Gastrocnemius medialis (tissue), 4 donors: ENCODE data around the gene ZNF473. TPM values are rescaled to one million over a fixed set of nuclear protein-coding genes. Genes with fewer than 3 reads are reported as not detected.
"Not testable (repeated sequence)": the region's sequence is repeated elsewhere in the genome, so short reads cannot be mapped to it uniquely, and the experiment has no call there.

Experiments used
- ATAC-seq, 2 donors: fragments of 150-250 bp; one replicate each; pipeline ENCODE4 v1.9.1; 2016
- DNase-seq, 2 donors: peaks; one replicate each; pipeline ENCODE4 v3.0.0-alpha.2; 2019
- H3K27ac ChIP-seq, 4 donors: fragments of 200-600 bp; sonication (generic); 1 replicate in 1 of 4; 2 replicates in 3 of 4; pipeline ENCODE4 v1.5.1; 2016 to 2018; ENCODE audit warnings: mild to moderate bottlenecking in 2 of 4, moderate library complexity in 1 of 4
- H3K27me3 ChIP-seq, 3 donors: fragments of 200-600 bp; sonication (generic) in 2 of 3; 1 replicate in 1 of 3; 2 replicates in 2 of 3; pipeline versions ENCODE4 v1.5.1 to v1.6.0; 2016 to 2019; ENCODE audit warnings: mild to moderate bottlenecking in 1 of 3, moderate library complexity in 1 of 3
- H3K36me3 ChIP-seq, 2 donors: fragments of 200-600 bp; sonication (generic) in 1 of 2; one replicate each; pipeline ENCODE4 v1.5.1; 2017 to 2018
- H3K4me1 ChIP-seq, 2 donors: fragments of 200-600 bp; sonication (generic) in 1 of 2; one replicate each; pipeline ENCODE4 v1.5.1; 2016 to 2017; ENCODE audit warnings: mild to moderate bottlenecking in 2 of 2
- H3K4me3 ChIP-seq, 4 donors: fragments of 200-600 bp; sonication (generic) in 3 of 4; 1 replicate in 1 of 4; 2 replicates in 3 of 4; pipeline ENCODE4 v1.5.1; 2016 to 2019; ENCODE audit warnings: mild to moderate bottlenecking in 2 of 4
- H3K9me3 ChIP-seq, 3 donors: fragments of 200-600 bp; sonication (generic) in 2 of 3; 1 replicate in 1 of 3; 2 replicates in 2 of 3; pipeline ENCODE4 v1.5.1; 2016 to 2019
- CTCF ChIP-seq, 5 experiments: fragments of 450-650 bp in 3 of 5; fragments of 200-600 bp in 2 of 5; sonication (generic) in 2 of 5; IDR thresholded peaks in 4 of 5; conservative IDR thresholded peaks in 1 of 5; 1 replicate in 4 of 5; 2 replicates in 1 of 5; pipeline ENCODE4 v1.5.1; 2016 to 2019; ENCODE audit warnings: antibody characterized with exemption in 5 of 5, mild to moderate bottlenecking in 3 of 5, moderate library complexity in 3 of 5
- POLR2A ChIP-seq, 2 donors: fragments of 450-650 bp; IDR thresholded peaks; one replicate each; pipeline ENCODE4 v1.6.1; 2017; ENCODE audit warnings: antibody characterized with exemption in 2 of 2, mild to moderate bottlenecking in 2 of 2, moderate library complexity in 2 of 2
- in situ Hi-C, 4 donors: fragments of 200-750 bp; cut with MboI; loops; one replicate each; pipeline versions ENCODE4 v1.15.0 to v1.8.0; 2017; ENCODE audit warnings: low sequenced_read_pairs in 4 of 4
- intact Hi-C: fragments of 100-400 bp; cut with DNase I; formaldehyde crosslinking; loops from one replicate; pipeline ENCODE4 v1.15.1; 2023; ENCODE audit warnings: low total_unique reads
- total RNA-seq, 4 donors: library from RNA; depleted of rRNA; stranded (reverse); fragments of >200 nt; gene quantifications; one replicate each; pipeline versions ENCODE4 v1.1.0 to v1.2.3, GENCODE V29; 2016

ZNF473 gene
- total RNA-seq, 4 donors from 2014 or later, result 4.6 to 12.2 (median 10.1) TPM

DNA sequence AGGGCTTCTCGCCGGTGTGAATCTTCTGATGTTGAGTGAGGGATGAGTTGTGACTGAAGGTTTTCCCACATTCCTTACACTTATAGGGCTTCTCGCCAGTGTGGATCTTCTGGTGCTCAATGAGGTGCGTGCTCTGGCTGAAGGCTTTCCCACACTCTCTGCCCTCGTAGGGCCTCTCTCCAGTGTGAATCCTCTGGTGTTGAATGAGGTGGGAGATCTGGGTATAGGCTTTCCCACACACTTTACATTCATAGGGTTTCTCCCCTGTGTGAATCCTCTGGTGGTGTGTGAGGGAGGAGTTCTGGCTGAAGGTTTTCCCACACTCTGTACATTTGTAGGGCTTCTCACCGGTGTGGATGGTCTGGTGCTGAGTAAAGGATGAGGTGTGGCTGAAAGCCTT, 33.2 kb downstream of the ZNF473 start:
- H3K27ac ChIP-seq, result no peak overlapping the region
- no peaks in the 10 kb centered on the region for H3K27me3 ChIP-seq
- H3K9me3 ChIP-seq, result peaks cover 0 to 21% (median 5%) of the 10 kb centered on the region in 3 donors
- no peaks in the 10 kb centered on the region for H3K4me1 ChIP-seq
- DNase-seq (no peak), ATAC-seq (no peak)
- TF ChIP-seq POLR2A (IDR thresholded peaks at IDR 0.05), result no peak
- no peak for TF ChIP-seq CTCF (IDR thresholded peaks at IDR 0.05 in 4 of 5, conservative IDR thresholded peaks at IDR 0.05 in 1 of 5)
- H3K4me3 ChIP-seq, result no peak overlapping the region
- no peaks in the 10 kb centered on the region for H3K36me3 ChIP-seq
- in situ Hi-C loops, result no loop called here
- intact Hi-C loops, result no loop called here

DNA sequence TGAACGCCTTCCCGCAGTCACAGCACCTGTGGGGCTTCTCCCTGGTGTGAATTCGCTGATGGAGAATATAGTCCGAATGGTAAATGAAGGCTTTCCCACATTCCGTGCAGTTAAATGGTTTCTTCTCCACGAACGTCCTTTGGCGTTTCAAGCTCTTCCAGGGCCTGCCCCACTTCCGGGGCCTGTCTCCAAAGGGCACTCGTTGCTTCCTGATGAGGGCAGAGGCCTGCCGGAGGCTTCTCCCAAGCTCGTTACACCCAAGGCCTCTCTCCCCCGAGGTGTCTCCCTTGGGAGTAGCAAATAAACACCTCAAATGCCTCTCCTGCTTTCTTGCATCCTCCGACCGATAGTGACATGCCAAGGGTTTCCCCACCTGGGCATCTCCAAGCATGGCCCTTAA, 34.3 kb downstream of the ZNF473 start:
- H3K27ac ChIP-seq, result no peak overlapping the region
- no peaks in the 10 kb centered on the region for H3K36me3 ChIP-seq
- peaks cover 0 to 21% (median 5%) of the 10 kb centered on the region in 3 donors for H3K9me3 ChIP-seq
- H3K4me3 ChIP-seq, result no peak overlapping the region
- TF ChIP-seq POLR2A (IDR thresholded peaks at IDR 0.05), result no peak
- no peak for TF ChIP-seq CTCF (IDR thresholded peaks at IDR 0.05 in 4 of 5, conservative IDR thresholded peaks at IDR 0.05 in 1 of 5)
- intact Hi-C loops, result no loop called here
- no peaks in the 10 kb centered on the region for H3K27me3 ChIP-seq
- in situ Hi-C loops, result no loop called here
- DNase-seq (no peak), ATAC-seq (no peak)
- no peaks in the 10 kb centered on the region for H3K4me1 ChIP-seq

GRCh38 chr19:50061650-50062049, 35.8 kb downstream of the ZNF473 start:
- no peaks in the 10 kb centered on the region for H3K36me3 ChIP-seq
- no peaks in the 10 kb centered on the region for H3K27me3 ChIP-seq
- in situ Hi-C loops, result no loop called here
- H3K9me3 ChIP-seq, result peaks cover 0 to 21% (median 5%) of the 10 kb centered on the region in 3 donors
- TF ChIP-seq CTCF (IDR thresholded peaks at IDR 0.05 in 4 of 5, conservative IDR thresholded peaks at IDR 0.05 in 1 of 5) (no peak), POLR2A (IDR thresholded peaks at IDR 0.05) (no peak)
- DNase-seq, result no peak
- no peak for ATAC-seq
- H3K4me3 ChIP-seq, result no peak overlapping the region
- intact Hi-C loops, result no loop called here
- H3K27ac ChIP-seq, result no peak overlapping the region
- H3K4me1 ChIP-seq, result no peaks in the 10 kb centered on the region

DNA sequence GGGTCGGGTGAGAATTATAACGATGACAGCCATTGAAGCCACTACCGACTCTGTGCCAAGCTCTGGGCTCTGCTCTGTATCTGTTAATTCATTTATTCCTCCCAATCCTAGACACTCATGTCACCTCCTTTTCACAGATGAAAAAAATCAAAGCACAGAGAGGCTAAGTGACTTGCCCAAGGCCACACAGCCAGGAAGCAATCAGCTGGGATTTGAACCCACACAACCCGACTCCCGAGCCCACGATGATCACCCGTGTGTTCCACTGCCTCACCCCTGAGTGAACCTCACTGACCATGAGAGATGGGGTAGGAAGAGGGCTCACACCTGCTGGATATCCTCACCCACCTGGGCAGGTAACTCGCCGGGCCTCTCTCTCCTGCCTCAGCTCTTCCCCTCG, 40.1 kb downstream of the ZNF473 start:
- ATAC-seq, result no peak
- H3K4me3 ChIP-seq, result no peak overlapping the region
- DNase-seq, result no peak
- in situ Hi-C loops (no loop called here), intact Hi-C loops (no loop called here)
- no peaks in the 10 kb centered on the region for H3K9me3 ChIP-seq
- TF ChIP-seq POLR2A (IDR thresholded peaks at IDR 0.05) (no peak), CTCF (IDR thresholded peaks at IDR 0.05 in 4 of 5, conservative IDR thresholded peaks at IDR 0.05 in 1 of 5) (no peak)
- H3K27ac ChIP-seq, result no peak overlapping the region
- H3K4me1 ChIP-seq, result no peaks in the 10 kb centered on the region
- H3K36me3 ChIP-seq, result no peaks in the 10 kb centered on the region
- no peaks in the 10 kb centered on the region for H3K27me3 ChIP-seq

GRCh38 chr19:50067575-50067974, 41.8 kb downstream of the ZNF473 start:
- Histone ChIP-seq H3K27me3 (no peaks in the 10 kb centered on the region), H3K4me3 (no peak overlapping the region), H3K4me1 (no peaks in the 10 kb centered on the region), H3K9me3 (no peaks in the 10 kb centered on the region), H3K36me3 (no peaks in the 10 kb centered on the region), H3K27ac (no peak overlapping the region)
- in situ Hi-C loops, result no loop called here
- ATAC-seq, result no peak
- DNase-seq, result no peak
- TF ChIP-seq POLR2A (IDR thresholded peaks at IDR 0.05) (no peak), CTCF (IDR thresholded peaks at IDR 0.05 in 4 of 5, conservative IDR thresholded peaks at IDR 0.05 in 1 of 5) (no peak)
- intact Hi-C loops, result no loop called here

DNA sequence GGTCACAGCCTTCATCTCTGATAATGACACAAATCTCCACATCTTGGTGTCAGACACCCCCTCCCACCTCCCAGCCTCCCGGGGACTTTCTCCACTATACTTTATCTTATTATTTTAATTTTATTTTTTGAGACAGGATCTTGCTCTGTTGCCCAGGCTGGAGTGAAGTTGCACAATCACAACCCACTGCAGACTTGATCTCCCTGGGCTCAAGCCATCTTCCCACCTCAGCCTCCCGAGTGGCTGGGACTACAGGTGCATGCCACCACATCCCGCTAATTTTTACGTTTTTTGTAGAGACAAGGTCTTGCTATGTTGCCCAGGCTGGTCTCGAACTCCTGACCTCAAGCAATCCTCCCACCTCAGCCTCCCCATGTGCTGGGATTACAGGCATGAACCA, 42.6 kb downstream of the ZNF473 start:
- H3K27ac ChIP-seq, intact Hi-C loops, in situ Hi-C loops, ATAC-seq, DNase-seq, H3K9me3 ChIP-seq, H3K4me1 ChIP-seq, H3K4me3 ChIP-seq, H3K27me3 ChIP-seq, H3K36me3 ChIP-seq: not testable (repeated sequence)

- H3K27me3 ChIP-seq, H3K4me3 ChIP-seq, H3K27ac ChIP-seq, DNase-seq, H3K36me3 ChIP-seq, ATAC-seq, H3K9me3 ChIP-seq, H3K4me1 ChIP-seq, intact Hi-C loops: not testable (repeated sequence)
- in situ Hi-C loops, result loop anchor here in 1 of 4 donors (25.0 kb wide), 1 partner anchor 562 kb away; the partner anchor contains the start of genes C19orf81 and SYT3
Measured at GRCh38 chr19:50075076-50075475, 49.3 kb downstream of the ZNF473 start.
